HG03159 (cell line): Measurements from ENCODE around the gene SLC26A1.

ENCODE experiments used
- ATAC-seq: cut with Tn5 transposase; IDR thresholded peaks from one replicate; pipeline ENCODE4 v1.9.1; 2021; ENCODE audit warnings: mild to moderate bottlenecking, moderate library complexity; ENCODE audit not compliant: unreplicated experiment

The SLC26A1 gene

DNA sequence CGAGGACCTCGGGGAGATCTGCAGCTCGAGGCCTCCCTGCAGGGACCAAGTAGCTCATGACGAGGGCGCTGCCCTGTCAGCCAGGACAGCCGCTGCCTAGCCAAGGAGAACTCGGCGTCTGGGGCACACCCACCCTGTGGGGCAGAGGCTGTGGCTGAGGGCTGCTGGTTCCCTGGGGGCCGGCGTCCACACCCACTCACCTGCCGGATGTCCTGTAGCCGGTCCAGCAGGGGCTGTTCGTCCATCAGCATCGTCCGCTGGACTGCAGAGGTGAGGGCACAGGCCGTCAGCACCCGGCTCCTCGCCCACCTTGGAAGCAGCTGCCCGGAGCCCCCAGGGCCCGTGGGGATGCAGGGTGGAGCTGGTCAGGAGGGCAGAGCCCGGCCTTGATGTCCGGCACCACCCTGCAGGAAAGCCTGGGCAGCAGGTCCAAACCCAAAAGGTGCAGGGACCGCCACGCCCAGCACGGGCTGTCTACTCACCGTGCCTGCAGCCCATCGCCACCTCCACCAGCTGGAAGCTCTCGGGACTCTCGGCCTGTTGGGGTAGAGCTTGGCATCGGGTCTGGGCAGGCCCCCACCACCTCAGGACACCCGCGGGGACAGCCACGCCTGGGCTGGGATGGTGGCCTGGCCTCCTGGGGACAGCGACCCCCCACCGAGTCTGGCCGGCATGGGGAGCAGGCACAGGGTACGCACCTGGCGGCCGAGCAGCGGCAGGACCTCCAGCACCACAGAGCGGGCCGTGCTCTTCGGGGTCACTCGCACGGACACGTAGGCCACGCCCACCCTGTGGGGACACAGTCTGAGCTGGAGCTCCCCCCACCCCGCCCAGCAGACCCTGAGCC is 26.7 kb downstream of the SLC26A1 start:
- ATAC-seq, result no peak

DNA sequence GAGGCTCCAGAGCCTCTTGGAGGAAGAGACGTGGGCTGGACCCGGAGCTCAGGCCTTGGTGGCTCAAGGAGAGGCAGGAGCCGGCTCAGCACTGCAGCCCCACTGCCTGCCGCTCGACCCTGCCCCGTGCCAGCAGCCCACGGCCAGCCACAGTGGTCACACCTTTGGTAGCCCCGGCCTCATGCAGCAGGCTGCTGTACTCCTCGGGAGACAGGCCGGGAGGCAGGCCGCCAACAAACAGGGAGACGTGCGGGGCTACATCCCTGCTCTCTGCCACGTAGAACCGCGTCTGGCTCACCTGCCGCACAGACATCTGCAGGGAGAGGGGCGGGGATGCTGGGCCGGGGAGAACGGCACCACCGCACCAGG is 27.5 kb downstream of the SLC26A1 start:
- ATAC-seq, result no peak

DNA sequence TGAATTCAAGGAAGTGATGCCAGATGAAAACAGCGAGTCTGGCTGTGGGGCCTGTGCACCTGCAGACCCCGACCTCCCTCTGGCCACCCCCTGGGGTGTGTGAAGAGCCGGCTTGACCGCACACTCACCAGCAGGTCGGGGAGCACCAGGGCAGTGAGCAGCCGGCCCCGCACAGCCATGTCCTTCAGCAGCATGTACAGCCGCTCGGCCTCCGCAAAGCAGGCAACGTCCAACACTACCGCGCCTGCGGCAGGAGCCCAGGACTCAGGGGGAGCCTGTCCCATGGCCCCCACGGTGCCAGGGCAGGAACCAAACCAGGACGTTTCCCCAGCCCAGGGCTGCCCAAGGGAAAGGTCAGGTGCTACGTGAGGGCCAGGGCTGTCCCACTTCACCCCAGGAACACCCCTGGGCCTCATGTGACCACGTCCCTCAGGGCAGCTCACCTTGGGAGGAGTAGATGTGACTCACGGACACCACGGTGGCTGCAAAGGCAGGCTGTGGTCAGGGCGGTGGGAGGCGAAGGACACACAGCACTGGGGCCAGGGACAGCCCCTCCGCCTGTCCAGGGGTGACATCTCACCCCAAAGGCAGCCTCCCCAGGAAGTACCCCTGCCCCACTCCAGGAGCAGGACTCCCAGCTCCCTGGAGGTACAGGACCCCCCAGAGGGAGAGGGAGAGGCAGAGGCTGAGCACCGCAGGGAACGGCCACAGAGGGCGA is 28.0 kb downstream of the SLC26A1 start:
- ATAC-seq, result no peak

DNA sequence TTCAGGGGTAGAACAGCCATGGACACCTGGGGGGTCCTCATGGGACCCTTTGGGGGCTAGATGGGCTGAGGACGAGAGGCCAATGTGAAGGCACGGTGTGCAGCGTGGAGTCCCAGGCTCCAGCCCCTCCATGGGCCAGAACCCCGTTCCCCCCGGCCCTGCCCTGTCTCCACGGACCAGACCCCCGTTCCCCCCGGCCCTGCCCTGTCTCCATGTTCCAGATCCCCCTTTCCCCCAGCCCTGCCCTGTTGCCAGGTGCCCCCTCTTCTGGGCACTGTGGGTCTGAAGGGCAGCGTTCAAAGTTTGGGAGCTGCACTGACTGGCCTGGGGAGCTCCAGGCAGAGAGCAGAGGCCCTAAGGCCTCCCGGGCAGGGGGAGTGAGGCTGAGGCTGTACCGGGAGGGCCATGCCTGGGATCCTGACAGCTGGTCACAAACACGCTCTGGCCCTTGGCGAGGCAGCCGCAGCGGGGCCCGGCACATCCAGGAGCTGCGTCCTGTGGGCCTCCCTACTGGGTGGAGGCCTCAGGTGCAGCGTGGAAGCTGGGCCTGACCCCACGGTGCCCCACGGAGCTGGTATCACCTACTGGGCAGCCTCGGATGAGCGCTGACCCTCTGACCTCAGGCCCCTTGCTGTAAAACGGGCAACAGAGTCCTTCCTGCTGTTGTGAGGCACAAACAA is 28.7 kb downstream of the SLC26A1 start:
- ATAC-seq, result no peak

DNA sequence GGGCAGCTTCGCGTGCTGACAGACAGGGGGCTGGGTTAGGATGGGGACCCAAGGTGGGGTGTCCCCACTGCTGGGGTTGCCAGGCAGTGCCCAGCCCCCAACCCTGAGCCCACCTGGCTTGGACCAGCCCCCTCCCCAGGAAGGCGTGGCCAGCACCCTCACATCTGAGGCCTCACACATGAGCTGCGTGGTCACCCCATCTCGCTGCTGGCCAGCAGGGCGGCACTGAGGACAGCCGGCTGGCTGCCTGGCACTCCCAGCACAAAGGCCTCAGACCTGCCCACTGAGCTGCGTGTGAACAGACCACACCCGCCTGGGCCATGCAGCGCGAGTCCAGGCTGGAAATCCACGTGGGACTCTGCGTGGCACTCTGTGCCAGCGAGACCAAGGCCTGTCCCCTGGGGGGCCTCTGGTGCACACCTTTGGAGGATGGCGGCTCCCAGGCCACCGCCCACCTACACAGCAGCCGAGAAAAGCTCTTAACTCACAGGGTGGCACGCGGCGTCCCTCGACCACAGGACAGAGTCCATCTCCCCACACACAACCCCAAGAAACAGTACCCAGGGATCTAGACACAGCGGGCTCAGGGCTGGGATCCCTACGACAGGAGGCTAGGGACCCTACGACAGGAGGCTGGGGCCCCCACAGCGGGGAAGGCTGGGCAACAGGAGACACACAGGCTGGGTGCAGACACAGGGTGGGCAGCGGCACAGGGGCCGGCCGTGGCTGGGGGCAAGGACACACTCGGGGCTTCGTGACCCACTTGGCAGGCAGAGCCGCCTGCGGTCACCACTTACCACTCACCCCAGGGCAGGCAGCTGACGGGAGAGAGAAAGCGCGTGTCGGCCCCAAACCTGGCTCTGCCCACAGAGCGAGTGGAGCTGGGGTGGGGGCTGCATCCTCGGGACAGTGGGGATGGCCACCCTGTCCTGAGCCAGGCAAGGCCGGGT is 29.7 kb downstream of the SLC26A1 start:
- ATAC-seq, result no peak

DNA sequence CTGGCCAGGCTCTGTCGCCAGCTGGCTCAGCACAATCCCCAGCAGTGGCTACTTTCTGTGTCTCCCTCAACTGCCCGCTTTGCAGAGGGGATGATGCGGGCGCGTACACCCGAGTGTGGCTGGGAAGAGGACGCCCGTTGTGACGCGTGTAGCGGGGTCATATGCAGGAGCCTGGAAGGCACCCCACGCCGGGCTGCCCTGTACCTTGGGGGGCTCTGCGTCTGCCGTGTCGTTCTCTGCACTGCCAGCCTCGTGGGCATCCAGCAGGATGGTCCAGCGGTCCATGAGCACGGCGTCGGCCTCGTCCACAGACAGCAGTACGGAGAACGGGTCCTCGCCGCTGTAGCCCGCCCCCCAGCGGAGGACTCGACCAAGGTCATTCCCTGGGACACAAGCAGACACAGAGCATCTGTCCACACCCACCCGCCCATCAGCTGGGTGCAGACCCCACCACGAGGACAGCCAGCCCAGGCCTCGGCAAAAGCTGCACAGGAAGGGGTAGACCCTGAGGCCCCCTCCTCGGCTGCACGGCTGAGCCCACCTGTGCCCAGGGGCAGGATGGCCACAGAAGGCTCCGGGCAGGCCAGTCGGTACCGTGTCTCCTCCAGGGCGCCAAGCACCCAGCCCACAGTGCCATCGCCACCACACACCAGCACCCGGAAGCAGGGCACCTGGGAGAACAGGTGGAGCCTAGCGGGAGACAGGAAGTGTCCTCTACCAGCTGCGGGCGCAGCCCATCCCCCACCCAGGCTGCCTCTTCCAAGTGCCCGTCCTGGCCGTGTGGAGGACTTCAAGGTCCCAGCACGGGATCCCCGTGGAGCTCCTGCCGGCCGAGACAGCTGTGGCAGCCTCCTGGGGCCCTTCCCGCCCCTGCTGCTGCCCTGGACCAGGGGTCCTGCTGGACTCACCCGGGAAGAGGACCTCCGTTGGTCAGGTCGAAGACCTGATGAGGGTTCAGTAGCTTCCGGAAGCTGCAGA is 30.7 kb downstream of the SLC26A1 start:
- ATAC-seq, result no peak

DNA sequence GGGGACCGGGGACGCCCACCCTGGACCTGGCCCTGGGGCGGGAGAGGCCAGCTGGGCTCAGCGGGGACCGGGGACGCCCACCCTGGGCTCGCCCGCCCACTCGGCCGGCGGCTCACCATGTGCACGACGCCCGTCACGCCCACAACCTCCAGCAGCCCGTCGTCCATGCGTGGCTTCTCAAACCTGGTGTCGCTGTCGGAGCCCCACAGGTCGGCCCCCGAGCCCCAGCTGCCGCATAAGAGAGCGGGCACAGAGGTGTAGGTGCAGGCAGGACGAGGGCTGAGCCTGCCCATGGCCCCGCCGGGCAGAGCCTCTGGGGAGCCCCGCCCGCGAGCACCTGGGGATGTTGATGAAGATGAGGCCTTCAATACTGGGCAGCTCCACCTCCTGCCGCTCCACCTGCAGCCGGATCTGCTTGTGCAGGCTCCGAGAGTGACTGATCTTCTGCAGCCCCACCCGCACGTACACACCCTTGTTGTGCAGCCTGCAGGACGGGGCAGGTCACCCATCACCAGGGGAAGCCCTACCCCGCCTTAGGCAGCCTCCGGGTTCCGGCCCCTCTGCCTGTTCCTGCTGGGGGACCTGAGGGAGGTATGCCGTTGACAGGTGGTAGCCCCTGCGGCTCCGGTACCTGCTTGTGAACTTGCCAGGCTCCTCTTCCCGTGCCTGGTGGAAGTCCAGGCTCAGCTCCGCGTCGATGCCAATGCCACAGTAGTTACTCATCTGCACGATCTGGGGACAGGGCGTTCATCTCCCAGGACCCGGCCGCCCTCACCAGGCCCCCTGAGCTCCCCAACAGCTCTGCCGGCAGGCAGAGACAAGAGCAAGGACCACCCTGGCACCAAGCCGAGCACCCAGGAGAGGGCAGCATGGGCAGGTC is 31.6 kb downstream of the SLC26A1 start:
- ATAC-seq, result no peak

DNA sequence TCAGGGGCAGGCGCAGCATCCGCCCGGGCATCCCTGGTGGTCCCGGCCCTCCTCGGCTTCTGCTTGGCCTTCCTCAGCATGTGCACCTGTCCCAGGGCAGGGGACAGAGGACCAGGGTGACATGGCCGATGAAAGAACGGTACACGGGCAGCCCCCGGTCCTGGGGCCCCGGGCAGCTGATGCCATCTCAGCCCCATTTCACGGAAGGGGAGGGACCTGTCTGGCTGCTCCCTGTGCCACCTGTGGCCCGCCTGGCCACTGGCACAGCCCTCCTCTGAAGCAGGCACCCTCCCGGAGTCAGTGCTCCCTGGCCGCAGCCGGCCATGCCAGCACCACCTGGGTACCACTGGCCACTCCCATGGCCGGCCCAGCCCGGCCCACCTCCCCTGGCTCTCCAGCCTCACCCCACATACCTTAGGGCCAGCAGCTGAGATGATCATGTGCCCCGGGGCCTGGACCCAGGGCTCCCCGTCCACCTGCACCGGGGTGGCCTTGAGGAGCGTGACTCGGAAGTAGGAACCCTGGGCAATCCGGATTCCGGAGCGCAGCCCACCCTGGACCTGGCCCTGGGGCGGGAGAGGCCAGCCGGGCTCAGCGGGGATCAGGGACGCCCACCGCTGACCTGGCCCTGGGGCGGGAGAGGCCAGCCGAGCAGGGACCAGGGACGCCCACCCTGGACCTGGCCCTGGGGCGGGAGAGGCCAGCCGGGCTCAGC is 32.4 kb downstream of the SLC26A1 start:
- ATAC-seq, result no peak

DNA sequence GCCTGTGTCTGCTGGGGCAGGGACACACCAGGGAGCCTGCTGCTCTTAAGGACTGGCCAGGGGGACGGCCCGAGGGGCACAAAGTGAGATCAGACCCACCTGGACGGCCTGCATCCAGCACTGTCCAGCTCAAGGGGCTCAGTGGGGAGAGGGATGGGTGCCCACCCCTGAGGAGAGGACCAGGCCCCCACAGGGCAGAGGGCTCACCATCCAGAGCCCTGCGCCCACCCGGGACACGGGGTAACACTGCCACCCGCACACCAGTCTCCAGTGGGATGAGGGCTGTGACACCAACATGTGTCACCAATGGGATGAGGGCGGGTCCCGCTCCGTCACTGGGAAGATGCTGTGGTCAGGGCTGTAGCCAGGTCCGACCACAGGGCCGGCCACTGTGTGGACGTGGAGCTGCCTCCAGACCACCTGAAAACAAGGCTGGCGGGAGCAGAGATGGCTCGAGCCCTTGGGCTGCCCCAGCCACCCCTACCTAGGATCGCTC is 33.0 kb downstream of the SLC26A1 start:
- ATAC-seq, result no peak

DNA sequence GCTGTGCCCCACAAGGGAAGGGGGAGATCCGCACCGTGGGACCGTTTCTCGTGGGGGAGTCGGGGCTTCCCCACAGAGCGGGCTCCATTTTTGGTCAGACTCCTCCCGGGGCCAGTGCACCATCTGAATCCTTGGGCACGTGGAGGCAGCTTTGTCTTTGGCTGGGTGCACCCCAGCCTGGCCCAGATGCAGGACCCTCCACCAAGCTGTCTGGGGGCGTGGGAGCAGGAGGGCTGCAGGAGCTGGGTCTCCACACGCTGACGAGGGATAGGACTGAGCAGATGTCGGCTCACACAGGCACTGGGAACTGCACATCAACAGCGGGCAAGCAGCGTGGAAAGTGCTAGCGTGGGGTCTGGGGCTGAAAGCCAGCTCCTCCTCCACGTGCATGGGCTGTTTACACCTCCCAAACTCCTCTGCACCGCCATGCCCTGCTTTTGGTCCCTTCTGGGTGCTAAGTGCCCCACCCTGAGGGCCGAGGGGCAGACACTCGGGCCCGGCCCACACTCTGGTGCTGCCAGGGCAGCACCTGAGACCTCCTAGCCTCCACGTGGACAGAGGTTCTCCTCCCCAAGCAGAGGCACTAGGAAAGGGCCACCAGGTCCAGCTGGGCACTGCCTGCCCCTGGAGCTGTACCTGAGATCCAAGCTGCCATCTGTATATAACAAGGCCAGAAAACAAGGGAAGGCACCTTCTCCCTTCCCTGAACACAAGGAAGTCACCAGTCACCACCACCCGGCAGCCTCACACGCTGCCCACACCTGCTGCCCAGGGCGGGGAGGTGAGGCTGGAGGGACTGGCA is 33.7 kb downstream of the SLC26A1 start:
- ATAC-seq, result no peak

DNA sequence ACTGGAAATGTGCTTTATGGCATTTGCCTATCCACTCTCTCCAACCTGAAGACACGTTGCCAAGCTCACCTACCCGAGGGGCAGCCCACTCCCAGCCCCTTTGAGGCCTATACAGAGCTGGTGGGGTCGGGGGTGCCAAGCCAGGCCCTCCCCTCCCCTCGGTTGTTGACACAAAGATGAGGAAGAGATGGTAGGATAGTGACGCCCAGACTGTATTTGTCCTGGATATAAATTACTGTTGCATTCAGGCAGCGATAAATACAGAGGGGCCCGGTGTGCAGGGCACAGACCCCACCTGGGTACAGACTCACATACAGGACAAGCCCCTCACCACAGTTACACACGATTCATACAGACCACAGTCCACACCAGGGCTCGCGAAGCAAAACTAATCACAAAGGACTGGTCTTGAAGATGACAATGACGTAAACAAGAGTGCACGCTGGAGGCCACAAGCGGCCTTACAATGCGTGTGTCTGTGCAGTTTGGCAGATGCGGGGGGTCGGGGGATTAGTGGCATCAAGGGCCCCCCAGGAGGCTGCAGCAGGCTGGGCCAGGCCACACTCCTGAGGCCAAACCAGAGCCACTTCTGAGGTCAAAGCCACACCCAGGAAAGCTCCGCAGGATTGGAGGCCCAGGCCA is 34.4 kb downstream of the SLC26A1 start:
- no peak for ATAC-seq

DNA sequence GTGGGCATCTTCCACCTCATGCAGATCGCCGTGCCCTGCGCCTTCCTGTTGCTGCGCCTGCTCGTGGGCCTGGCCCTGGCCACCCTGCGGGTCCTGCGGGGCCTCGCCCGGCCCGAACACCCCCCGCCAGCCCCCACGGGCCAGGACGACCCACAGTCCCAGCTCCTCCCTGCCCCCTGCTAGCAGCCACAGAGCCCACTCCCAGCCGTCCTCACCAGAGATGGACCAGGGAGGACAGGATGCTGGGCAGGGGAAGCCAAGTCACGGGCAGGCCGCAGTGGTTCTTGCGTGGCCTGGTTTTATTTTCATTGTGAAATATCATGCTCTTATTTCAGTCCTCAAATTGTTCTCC is 34.9 kb downstream of the SLC26A1 start:
- ATAC-seq, result no peak

DNA sequence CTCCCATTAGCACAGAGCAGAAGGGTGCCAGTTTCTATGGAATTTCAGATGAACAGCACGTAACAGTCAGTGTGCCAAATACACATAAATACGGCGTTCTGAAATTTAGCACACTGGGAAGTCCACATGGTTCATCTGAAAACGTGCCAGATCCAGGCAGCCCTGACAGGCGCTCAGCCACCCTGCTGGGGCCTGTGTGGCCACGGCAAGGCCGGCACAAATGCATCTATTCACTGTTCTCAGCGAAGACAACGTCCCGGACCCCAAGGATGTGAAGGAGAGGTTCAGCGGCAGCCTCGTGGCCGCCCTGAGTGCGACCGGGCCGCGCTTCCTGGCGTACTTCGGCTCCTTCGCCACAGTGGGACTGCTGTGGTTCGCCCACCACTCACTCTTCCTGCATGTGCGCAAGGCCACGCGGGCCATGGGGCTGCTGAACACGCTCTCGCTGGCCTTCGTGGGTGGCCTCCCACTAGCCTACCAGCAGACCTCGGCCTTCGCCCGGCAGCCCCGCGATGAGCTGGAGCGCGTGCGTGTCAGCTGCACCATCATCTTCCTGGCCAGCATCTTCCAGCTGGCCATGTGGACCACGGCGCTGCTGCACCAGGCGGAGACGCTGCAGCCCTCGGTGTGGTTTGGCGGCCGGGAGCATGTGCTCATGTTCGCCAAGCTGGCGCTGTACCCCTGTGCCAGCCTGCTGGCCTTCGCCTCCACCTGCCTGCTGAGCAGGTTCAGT is 35.5 kb downstream of the SLC26A1 start:
- no peak for ATAC-seq

DNA sequence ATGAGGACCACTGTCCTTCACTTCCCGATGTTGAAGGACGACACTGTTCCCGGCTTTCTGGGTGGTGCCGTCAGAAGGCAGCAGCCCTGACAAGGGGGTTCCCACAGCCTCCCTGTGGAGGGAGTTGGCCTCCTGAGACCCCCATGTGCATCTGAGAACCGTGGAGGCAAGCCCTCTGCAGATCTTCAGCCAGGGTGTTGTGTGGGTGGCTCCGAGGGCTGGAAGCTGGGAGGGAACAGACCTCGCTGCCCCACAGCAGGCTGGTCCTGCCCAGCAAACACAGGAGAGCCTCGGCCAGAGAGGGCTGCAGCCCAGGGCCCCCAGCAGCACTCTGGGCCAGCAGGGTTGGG is 36.0 kb downstream of the SLC26A1 start:
- no peak for ATAC-seq

DNA sequence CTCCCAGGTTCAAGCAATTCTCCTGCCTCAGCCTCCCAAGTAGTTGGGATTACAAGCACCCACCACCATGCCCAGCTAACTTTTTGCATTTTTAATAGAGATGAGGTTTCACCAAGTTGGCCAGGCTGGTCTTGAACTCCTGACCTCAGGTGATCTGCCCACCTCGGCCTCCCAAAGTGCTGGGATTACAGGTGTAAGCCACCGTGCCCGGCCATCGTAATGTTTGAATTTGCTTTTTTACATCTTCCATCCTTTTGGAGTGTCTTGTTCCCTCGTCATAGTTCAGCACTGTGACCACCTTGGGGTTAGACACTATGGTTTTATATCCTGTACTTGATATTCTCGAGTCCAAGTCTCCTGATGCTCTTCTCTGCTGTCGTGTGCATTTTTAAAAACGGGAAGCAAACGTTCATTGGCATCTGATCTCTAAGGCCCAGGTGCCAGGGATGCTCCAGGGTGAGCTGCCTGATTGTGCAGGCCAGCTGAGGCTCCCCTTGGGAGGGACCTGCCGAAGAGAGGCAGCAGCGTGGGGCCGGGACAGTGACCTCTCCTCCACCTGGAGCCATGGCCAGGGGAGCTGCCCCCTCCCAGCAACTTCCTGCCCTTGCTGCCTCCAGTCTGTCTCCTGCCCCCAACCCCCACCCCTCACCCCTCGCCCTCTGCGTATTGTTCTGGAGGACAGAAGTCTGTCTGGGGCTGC is 36.5 kb downstream of the SLC26A1 start:
- ATAC-seq, result no peak
